ENCODE measurements around the gene BCKDHA.
"Not testable (repeated sequence)": the region's sequence is repeated elsewhere in the genome, so short reads cannot be mapped to it uniquely, and the experiment has no call there.

- TF ChIP-seq EP300 (IDR thresholded peaks at IDR 0.05; ENCODE audit: low read length); BMI1 (IDR thresholded peaks at IDR 0.05; ENCODE audit: low read length); HDAC6 (IDR thresholded peaks at IDR 0.05; ENCODE audit: low read depth, low read length); RNF2 (IDR thresholded peaks at IDR 0.05); MYC (IDR thresholded peaks at IDR 0.05; ENCODE audit: low read depth, low read length); MYC (CRISPR knock-in tag; IDR thresholded peaks at IDR 0.05; ENCODE audit: borderline replicate concordance, low read depth); MCM2 (IDR thresholded peaks at IDR 0.05; ENCODE audit: low read depth); ZNF449 (CRISPR knock-in tag; IDR thresholded peaks at IDR 0.05): not testable (repeated sequence)
These were observed 11.2 kb downstream of the BCKDHA start for GRCh38 chr19:41408846-41409245.

Measured in K562 (cell line).